HG03159 (cell line): ENCODE data around the gene MME.
A peak's percentile ranks its signal among the peaks of the same experiment; 100 is the strongest.

Experiments
- ATAC-seq: cut with Tn5 transposase; IDR thresholded peaks from one replicate; pipeline ENCODE4 v1.9.1; 2021; ENCODE audit warnings: mild to moderate bottlenecking, moderate library complexity; ENCODE audit not compliant: unreplicated experiment

Gene MME

DNA sequence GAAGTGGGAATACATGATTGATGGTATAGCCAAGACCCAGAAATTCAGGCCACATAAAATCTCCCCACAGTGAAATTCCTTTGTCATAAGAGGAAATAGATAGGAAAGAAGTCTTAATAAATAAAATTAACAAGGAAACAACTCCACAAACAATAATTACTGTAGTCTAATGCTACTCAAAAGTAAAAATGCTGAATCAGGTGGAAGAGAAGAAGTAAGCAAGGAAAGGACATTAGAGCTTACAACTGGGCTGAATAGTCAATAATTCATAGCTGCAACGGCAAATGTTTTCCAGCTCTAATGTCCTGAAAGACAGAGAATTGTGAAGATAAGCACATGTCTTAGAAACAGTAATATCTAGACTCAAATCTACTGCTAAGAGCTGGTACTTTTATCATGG, 149.0 kb downstream of the MME start:
- no peak for ATAC-seq

DNA sequence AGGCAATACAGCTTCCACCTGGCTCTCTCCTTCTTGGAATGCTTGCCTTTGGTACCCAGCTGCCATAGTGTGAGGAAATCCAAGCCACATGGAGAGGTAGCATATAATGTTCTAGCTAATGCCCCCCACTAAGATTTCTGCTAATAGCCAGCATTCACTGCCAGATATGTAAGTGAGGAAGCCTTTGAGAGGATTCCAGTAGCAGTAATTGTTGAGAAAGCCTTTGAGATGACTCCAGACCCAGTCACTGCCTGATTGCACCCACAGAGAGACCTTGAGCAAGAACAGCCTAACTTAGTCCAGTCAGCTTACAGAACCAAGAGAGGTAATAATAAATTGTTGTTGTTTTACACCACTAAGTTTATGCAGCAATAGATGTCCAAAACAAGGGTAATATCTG, 150.3 kb downstream of the MME start:
- no peak for ATAC-seq

DNA sequence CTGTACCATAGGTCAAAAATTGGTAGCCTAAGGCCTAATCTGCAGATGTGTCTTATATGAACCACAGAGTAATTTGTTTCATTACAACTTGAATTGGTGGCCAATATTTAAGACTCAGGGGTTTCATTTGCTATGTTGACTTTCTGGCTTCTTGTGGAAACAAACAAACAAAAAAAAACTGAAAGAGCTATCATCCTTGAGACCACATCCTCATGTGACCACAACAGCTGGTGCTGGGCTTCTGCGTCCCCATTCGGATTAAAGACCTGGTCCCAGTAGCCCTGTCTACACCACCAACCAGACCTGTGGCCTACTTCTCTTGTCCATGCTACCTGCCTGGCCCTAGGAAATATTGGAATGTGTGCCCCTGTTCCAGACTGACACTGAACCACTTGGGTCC, 151.7 kb downstream of the MME start:
- peak; percentile 63 for ATAC-seq

DNA sequence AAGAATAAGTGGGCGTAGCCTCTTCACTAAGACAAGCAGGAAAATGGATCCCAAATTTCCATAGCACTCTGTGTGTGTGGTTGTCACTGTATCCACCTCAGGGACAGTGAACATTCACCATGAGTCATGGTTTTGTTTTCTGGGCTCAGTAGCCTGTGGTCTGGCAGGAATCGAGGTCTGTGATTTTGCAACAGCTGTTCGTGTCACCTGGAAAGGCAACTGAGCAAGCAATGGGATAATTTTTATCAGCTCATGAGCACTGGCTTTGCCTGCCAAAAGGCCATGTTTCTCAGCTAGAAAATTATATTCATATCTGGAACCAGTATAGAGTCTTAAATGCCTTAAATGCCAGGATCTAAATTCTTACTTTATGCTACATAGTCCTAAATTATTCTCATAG, 152.5 kb downstream of the MME start:
- ATAC-seq, result no peak

DNA sequence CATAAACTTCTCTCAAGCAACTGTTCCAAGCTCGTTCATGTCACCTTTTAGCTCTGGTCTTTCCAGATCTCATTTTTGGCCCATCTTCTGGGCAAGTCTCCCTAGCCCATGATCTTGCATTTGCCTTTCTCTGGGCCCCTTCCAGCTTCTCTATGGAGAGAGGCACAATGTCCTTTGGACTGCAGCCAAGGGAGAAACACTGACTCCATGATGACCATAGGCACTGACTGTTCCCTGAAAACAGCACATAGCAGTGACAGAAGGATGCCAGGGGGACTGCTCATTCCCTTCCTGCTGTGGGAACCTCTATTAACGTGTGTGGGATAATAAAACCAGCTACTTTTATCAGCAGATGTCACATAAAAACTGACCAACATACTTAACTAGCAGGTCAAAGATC, 153.1 kb downstream of the MME start:
- no peak for ATAC-seq
